OCI-LY7 (cell line): ENCODE measurements around the gene ENO4. TPM values are rescaled to one million over a fixed set of nuclear protein-coding genes. Genes with fewer than 3 reads are reported as not detected.

Experiments
- BruUV-seq: library from RNA; stranded (reverse); fragments of 400-500 nt; replicated peaks from 2 replicates; lab custom pipeline; 2021; lab: Mats Ljungman, UMichigan
- CTCF ChIA-PET: fragments of 300-600 bp; sonication (Branson Sonifier 250); formaldehyde crosslinking; loops from one replicate; lab custom pipeline; 2022; ENCODE audit warnings: antibody characterized with exemption; ENCODE audit not compliant: unreplicated experiment; lab: Charles Lee
- POLR2A ChIA-PET: fragments of 300-600 bp; sonication (Branson Sonifier 250); formaldehyde crosslinking; loops from one replicate; lab custom pipeline; 2022; ENCODE audit warnings: antibody characterized with exemption; lab: Charles Lee
- DNase-seq: peaks from one replicate; pipeline ENCODE4 v3.0.0-alpha.2; 2015; ENCODE audit warnings: low spot score
- H2AFZ ChIP-seq: fragments of 200-600 bp; sonication (generic), shearing (Covaris generic); 2 replicates; pipeline ENCODE4 v1.6.1; 2014; ENCODE audit warnings: mild to moderate bottlenecking, antibody characterized with exemption, low read length, moderate library complexity
- H3K27ac ChIP-seq: fragments of 200-600 bp; sonication (generic); 2 replicates; pipeline ENCODE4 v1.5.1; 2014; ENCODE audit warnings: mixed run types, low read depth, mild to moderate bottlenecking, moderate library complexity, low read length, inconsistent platforms; ENCODE audit not compliant: poor library complexity, severe bottlenecking
- H3K36me3 ChIP-seq: fragments of 200-600 bp; sonication (generic); 2 replicates; pipeline ENCODE4 v1.6.1; 2014; ENCODE audit warnings: mild to moderate bottlenecking, antibody characterized with exemption, low read length, moderate library complexity, mixed read lengths; ENCODE audit not compliant: insufficient read depth
- H3K4me1 ChIP-seq: fragments of 200-600 bp; sonication (generic); 2 replicates; pipeline ENCODE4 v1.5.1; 2014; ENCODE audit warnings: mild to moderate bottlenecking, low read length; ENCODE audit not compliant: insufficient read depth, poor library complexity, severe bottlenecking
- H3K4me2 ChIP-seq: fragments of 200-600 bp; sonication (generic); 2 replicates; pipeline ENCODE4 v1.6.1; 2014; ENCODE audit warnings: mild to moderate bottlenecking, low read length
- H3K4me3 ChIP-seq: fragments of 200-600 bp; sonication (generic); 2 replicates; pipeline ENCODE4 v1.5.1; 2014; ENCODE audit warnings: mild to moderate bottlenecking, low read depth, low read length; ENCODE audit not compliant: poor library complexity, severe bottlenecking
- H3K79me2 ChIP-seq: fragments of 200-600 bp; sonication (generic); 2 replicates; pipeline ENCODE4 v1.6.1; 2016; ENCODE audit warnings: low read depth, mild to moderate bottlenecking, low read length, moderate library complexity, mixed read lengths; ENCODE audit not compliant: insufficient read depth
- H3K9me2 ChIP-seq: fragments of 200-600 bp; sonication (generic); 2 replicates; pipeline ENCODE4 v1.6.1; 2016; ENCODE audit warnings: mild to moderate bottlenecking, low read length, mixed read lengths; ENCODE audit not compliant: insufficient read depth
- H3K9me3 ChIP-seq: fragments of 200-600 bp; sonication (generic); 2 replicates; pipeline ENCODE4 v1.6.1; 2014; ENCODE audit warnings: mild to moderate bottlenecking, mixed run types, low read length, mixed read lengths
- H4K20me1 ChIP-seq: fragments of 200-600 bp; sonication (generic); 2 replicates; pipeline ENCODE4 v1.6.1; 2014; ENCODE audit warnings: mild to moderate bottlenecking, antibody characterized with exemption, low read length, moderate library complexity, mixed read lengths; ENCODE audit not compliant: insufficient read depth
- CTCF ChIP-seq: fragments of 200-600 bp; sonication (generic); conservative IDR thresholded peaks from 2 replicates; pipeline ENCODE4 v1.5.1; 2014; ENCODE audit warnings: mild to moderate bottlenecking, antibody characterized with exemption, low read length, moderate library complexity, mixed read lengths
- EZH2phosphoT487 ChIP-seq: fragments of 200-600 bp; sonication (generic); IDR thresholded peaks from 2 replicates; pipeline ENCODE4 v1.6.1; 2018; ENCODE audit warnings: low read depth, borderline replicate concordance, mild to moderate bottlenecking, mixed run types, antibody characterized with exemption, low read length, moderate library complexity, mixed read lengths
- intact Hi-C: fragments of 100-400 bp; cut with micrococcal nuclease; formaldehyde crosslinking; loops from one replicate; pipeline ENCODE4 v1.10.0; 2022; ENCODE audit not compliant: unreplicated experiment
- total RNA-seq, 2 experiments: library from RNA; depleted of rRNA in 1 of 2; stranded (reverse); fragments of >200 nt in 1 of 2; shearing (Covaris generic) in 1 of 2; gene quantifications; 2 replicates each; pipeline ENCODE4 v1.2.3, GENCODE V29; 2014 to 2022

Gene ENO4
- total RNA-seq, 2 experiments from 2014 or later = not detected

- TF ChIP-seq CTCF (no peak), EZH2phosphoT487 (no peak)
- BruUV-seq = no TSS peak
- Histone ChIP-seq H2AFZ (no peak overlapping the region), H3K4me2 (no peak overlapping the region), H4K20me1 (no peaks in the 10 kb centered on the region), H3K36me3 (no peaks in the 10 kb centered on the region), H3K27ac (no peak overlapping the region), H3K4me3 (no peak overlapping the region), H3K9me2 (no peaks in the 10 kb centered on the region), H3K9me3 (no peaks in the 10 kb centered on the region), H3K4me1 (no peaks in the 10 kb centered on the region), H3K79me2 (no peaks in the 10 kb centered on the region)
- intact Hi-C loops = no loop called here
- ChIA-PET CTCF (no interaction called here), POLR2A (no interaction called here)
- no peak for DNase-seq
Observed at GRCh38 chr10:116801658-116802057, 47.6 kb upstream of the ENO4 start.

GRCh38 chr10:116802474-116802873, 46.8 kb upstream of the ENO4 start:
- Histone ChIP-seq H3K79me2 (no peaks in the 10 kb centered on the region), H2AFZ (no peak overlapping the region), H3K36me3 (no peaks in the 10 kb centered on the region), H3K4me2 (no peak overlapping the region), H3K9me3 (no peaks in the 10 kb centered on the region), H3K4me3 (no peak overlapping the region), H3K9me2 (no peaks in the 10 kb centered on the region), H4K20me1 (no peaks in the 10 kb centered on the region), H3K27ac (no peak overlapping the region), H3K4me1 (no peaks in the 10 kb centered on the region)
- POLR2A ChIA-PET = interaction anchor here (0.6 kb wide), 1 partner anchor 51 kb away, joined by 5 read pairs; no protein-coding TSS in a partner anchor
- CTCF ChIA-PET = no interaction called here
- BruUV-seq = no TSS peak
- no peak for TF ChIP-seq CTCF
- no peak for TF ChIP-seq EZH2phosphoT487
- intact Hi-C loops = no loop called here
- no peak for DNase-seq

DNA sequence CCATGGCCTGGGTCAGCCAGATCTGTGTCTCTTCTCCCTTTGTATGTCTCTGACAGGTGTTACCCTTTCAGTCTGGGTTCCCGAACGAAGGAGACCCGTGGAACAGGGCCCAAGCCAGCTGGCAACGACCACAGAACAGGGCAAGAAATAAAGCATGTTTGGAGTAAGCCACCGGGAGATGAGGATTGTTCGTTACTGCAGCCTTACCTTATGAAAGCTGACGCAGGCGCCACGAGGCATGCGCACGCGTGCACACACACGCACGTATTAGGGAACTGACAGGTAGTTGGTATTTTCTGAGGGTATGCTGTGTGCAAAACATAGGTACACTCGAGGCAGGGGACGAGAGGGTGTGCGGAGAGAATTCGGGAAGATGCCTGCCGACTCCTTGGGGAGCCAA, 46.4 kb upstream of the ENO4 start:
- ChIA-PET POLR2A (no interaction called here), CTCF (interaction anchor here (0.6 kb wide), 1 partner anchor 372 kb away, joined by 3 read pairs; no protein-coding TSS in a partner anchor)
- Histone ChIP-seq H3K9me2 (no peaks in the 10 kb centered on the region), H3K36me3 (no peaks in the 10 kb centered on the region), H3K4me1 (no peaks in the 10 kb centered on the region), H3K4me3 (no peak overlapping the region), H2AFZ (no peak overlapping the region), H3K9me3 (no peaks in the 10 kb centered on the region), H4K20me1 (no peaks in the 10 kb centered on the region), H3K27ac (no peak overlapping the region), H3K4me2 (no peak overlapping the region), H3K79me2 (no peaks in the 10 kb centered on the region)
- no peak for DNase-seq
- TF ChIP-seq EZH2phosphoT487 (no peak), CTCF (no peak)
- BruUV-seq = no TSS peak
- intact Hi-C loops = no loop called here
